ENCODE results near the gene YKT6.

- TF ChIP-seq CTCF (IDR thresholded peaks at IDR 0.05): no peak
- no peak for TF ChIP-seq POLR2A (IDR thresholded peaks at IDR 0.05)
These were observed 36.9 kb downstream of the YKT6 start for GRCh38 chr7:44237696-44238095.

Measured in thyroid gland (tissue), 4 donors.